GM12801 (cell line): ENCODE results near the gene EHMT1.

Source experiments
- CTCF ChIP-seq: IDR thresholded peaks from one replicate; pipeline ENCODE4 v1.5.1; 2011; ENCODE audit warnings: control low read depth; ENCODE audit not compliant: insufficient read length; ENCODE audit errors: extremely low read depth

Gene EHMT1

GRCh38 chr9:137738703-137739102, 119.9 kb downstream of the EHMT1 start:
- TF ChIP-seq CTCF = no peak

GRCh38 chr9:137739371-137740309, 120.8 kb downstream of the EHMT1 start:
- no peak for TF ChIP-seq CTCF

GRCh38 chr9:137740312-137740711, 121.5 kb downstream of the EHMT1 start:
- TF ChIP-seq CTCF = no peak

- TF ChIP-seq CTCF = no peak
Observed at GRCh38 chr9:137741330-137741729, 122.5 kb downstream of the EHMT1 start.

- no peak for TF ChIP-seq CTCF
Observed at GRCh38 chr9:137742698-137743097, 123.9 kb downstream of the EHMT1 start.

- TF ChIP-seq CTCF = no peak
Observed at GRCh38 chr9:137743695-137744094, 124.9 kb downstream of the EHMT1 start.

- no peak for TF ChIP-seq CTCF
Observed at GRCh38 chr9:137744632-137745183, 125.9 kb downstream of the EHMT1 start.
